Measurements from ENCODE around the gene CLNS1A.

DNA sequence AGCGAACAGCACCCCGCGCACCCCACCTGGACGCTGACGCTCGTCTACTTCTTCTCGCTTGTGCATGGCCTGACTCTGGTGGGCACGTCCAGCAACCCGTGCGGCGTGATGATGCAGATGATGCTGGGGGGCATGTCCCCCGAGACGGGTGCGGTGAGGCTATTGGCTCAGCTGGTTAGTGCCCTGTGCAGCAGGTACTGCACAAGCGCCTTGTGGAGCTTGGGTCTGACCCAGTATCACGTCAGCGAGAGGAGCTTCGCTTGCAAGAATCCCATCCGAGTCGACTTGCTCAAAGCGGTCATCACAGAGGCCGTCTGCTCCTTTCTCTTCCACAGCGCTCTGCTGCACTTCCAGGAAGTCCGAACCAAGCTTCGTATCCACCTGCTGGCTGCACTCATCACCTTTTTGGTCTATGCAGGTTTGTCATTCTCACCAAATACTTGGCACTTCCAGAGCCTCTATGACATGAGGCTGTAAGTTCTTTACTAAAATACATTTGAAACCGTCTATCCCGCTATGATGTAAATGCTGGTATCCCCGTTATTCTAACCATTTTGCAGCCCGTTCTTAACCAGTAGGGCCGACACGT, 47.3 kb downstream of the CLNS1A start:
- TF ChIP-seq GATA2 (IDR thresholded peaks at IDR 0.05; ENCODE audit: low read depth, low read length) (no peak), GATA3 (IDR thresholded peaks at IDR 0.05; ENCODE audit: low read depth, low read length) (no peak)
